ENCODE data around the gene KRTAP1-5.
"Not testable (repeated sequence)": the region's sequence is repeated elsewhere in the genome, so short reads cannot be mapped to it uniquely, and the experiment has no call there.

The KRTAP1-5 gene

DNA sequence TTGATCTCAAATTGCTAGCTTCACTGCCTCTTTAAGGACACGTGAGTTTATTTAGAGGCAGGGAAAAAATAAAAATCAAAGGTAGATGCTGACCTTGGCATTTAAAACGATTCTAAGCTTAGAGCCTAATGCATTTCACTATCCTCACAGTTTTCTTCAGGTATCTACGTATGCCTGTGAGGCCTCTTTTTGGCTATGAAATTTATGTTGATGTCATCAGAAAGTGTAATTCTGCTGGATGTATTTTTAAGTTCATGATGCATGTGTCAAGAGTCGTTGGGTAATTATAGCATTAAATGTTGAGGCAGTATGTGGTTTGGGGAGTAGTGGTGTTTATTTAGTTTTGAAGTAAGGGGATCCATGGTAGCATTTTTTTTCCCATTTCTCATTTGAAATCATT, 23.1 kb downstream of the KRTAP1-5 start:
- DNase-seq (ENCODE audit: extremely low spot score), result no peak
- TF ChIP-seq HDGF (IDR thresholded peaks at IDR 0.05; ENCODE audit: borderline replicate concordance), result no peak
- TF ChIP-seq ZNF384 (IDR thresholded peaks at IDR 0.05), result no peak
- no peak for TF ChIP-seq FOXK2 (IDR thresholded peaks at IDR 0.05)
- no peak for TF ChIP-seq NFRKB (IDR thresholded peaks at IDR 0.05)
- no peak for TF ChIP-seq ARNT (IDR thresholded peaks at IDR 0.05)
- no peak for TF ChIP-seq SP1 (IDR thresholded peaks at IDR 0.05)
- TF ChIP-seq BHLHE40 (IDR thresholded peaks at IDR 0.05; ENCODE audit: borderline replicate concordance), result no peak
- no peak for TF ChIP-seq SUZ12 (IDR thresholded peaks at IDR 0.05)
- no peak for TF ChIP-seq CTBP1 (IDR thresholded peaks at IDR 0.05; ENCODE audit: borderline replicate concordance)
- no peak for TF ChIP-seq TARDBP (IDR thresholded peaks at IDR 0.05)
- TF ChIP-seq LEF1 (IDR thresholded peaks at IDR 0.05; ENCODE audit: borderline replicate concordance), result no peak
- no peak for TF ChIP-seq FOXM1 (IDR thresholded peaks at IDR 0.05; ENCODE audit: borderline replicate concordance)
- no peak for TF ChIP-seq L3MBTL2 (conservative IDR thresholded peaks at IDR 0.05)
- no peak for TF ChIP-seq FOXA1 (IDR thresholded peaks at IDR 0.05)
- ChIA-PET POLR2A (no interaction called here), CTCF (no interaction called here)

GRCh38 chr17:41002814-41003213, 24.2 kb downstream of the KRTAP1-5 start:
- POLR2A ChIA-PET, result no interaction called here
- TF ChIP-seq CTBP1 (IDR thresholded peaks at IDR 0.05; ENCODE audit: borderline replicate concordance) (no peak), FOXA1 (IDR thresholded peaks at IDR 0.05) (no peak), ARNT (IDR thresholded peaks at IDR 0.05) (no peak), PKNOX1 (IDR thresholded peaks at IDR 0.05) (no peak), LEF1 (IDR thresholded peaks at IDR 0.05; ENCODE audit: borderline replicate concordance) (no peak), ZNF384 (IDR thresholded peaks at IDR 0.05) (no peak), BHLHE40 (IDR thresholded peaks at IDR 0.05; ENCODE audit: borderline replicate concordance) (no peak), NFRKB (IDR thresholded peaks at IDR 0.05) (no peak), HDGF (IDR thresholded peaks at IDR 0.05; ENCODE audit: borderline replicate concordance) (no peak), SUZ12 (IDR thresholded peaks at IDR 0.05) (no peak), TARDBP (IDR thresholded peaks at IDR 0.05) (no peak), ELF4 (IDR thresholded peaks at IDR 0.05) (no peak), SP1 (IDR thresholded peaks at IDR 0.05) (no peak), FOXK2 (IDR thresholded peaks at IDR 0.05) (no peak), L3MBTL2 (conservative IDR thresholded peaks at IDR 0.05) (no peak), FOXM1 (IDR thresholded peaks at IDR 0.05; ENCODE audit: borderline replicate concordance) (no peak)
- no peak for DNase-seq (ENCODE audit: extremely low spot score)
- CTCF ChIA-PET, result no interaction called here

DNA sequence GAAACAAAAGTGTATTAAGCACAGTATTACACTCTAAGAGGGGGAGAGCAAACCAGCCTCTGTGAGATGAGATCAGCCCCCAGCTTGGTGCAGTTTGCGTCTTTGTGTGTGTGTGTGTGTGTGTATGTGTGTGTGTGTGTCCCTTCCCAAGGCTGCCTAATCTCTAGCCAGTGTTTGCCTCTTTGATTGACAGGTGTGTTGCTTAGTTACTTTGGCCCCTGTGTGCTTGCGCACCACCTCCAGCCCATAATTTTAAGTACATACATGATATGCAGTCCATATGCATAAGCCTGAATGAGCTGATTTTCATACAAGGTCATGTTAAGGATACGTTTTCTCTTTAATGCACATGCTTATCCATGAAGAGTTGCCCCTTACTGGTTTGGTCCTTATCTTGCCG, 25.2 kb downstream of the KRTAP1-5 start:
- ChIA-PET POLR2A (no interaction called here), CTCF (no interaction called here)
- no peak for DNase-seq (ENCODE audit: extremely low spot score)
- no peak for TF ChIP-seq FOXM1 (IDR thresholded peaks at IDR 0.05; ENCODE audit: borderline replicate concordance)
- no peak for TF ChIP-seq SUZ12 (IDR thresholded peaks at IDR 0.05)
- TF ChIP-seq PKNOX1 (IDR thresholded peaks at IDR 0.05), result peak; percentile 49
- TF ChIP-seq LEF1 (IDR thresholded peaks at IDR 0.05; ENCODE audit: borderline replicate concordance), result no peak
- TF ChIP-seq CTBP1 (IDR thresholded peaks at IDR 0.05; ENCODE audit: borderline replicate concordance), result no peak

GRCh38 chr17:40999563-40999962, 27.4 kb downstream of the KRTAP1-5 start, which contains the start of gene KRTAP3-2:
Gene KRTAP3-2 (minus strand): TSS chr17:40999906. CDS start chr17:40999853, 53 bp downstream.
- POLR2A ChIA-PET; DNase-seq (ENCODE audit: extremely low spot score); CTCF ChIA-PET: not testable (repeated sequence)

DNA sequence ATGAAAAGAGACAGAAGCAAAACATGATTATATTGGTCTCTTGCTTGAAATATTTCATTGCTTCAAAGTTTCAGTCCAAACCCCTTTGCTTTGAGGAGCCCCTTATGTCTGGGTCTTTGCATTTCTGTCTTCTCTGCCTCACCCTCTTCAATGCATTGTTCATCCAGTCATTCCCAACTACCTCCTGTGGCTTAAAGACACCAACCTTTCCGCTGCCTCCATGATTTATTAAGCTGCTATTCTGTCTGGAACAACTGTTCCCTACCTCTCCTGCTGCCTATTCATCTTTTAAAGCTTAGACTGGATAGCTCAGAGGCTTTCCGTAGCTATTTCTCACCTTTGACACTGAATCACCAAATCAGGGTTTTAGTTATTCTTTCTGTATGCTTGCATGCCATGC, 29.6 kb downstream of the KRTAP1-5 start:
- CTCF ChIA-PET, result no interaction called here
- TF ChIP-seq FOXK2 (IDR thresholded peaks at IDR 0.05) (no peak), FOXA1 (IDR thresholded peaks at IDR 0.05) (no peak), ARNT (IDR thresholded peaks at IDR 0.05) (no peak), LEF1 (IDR thresholded peaks at IDR 0.05; ENCODE audit: borderline replicate concordance) (no peak), SP1 (IDR thresholded peaks at IDR 0.05) (no peak), TARDBP (IDR thresholded peaks at IDR 0.05) (no peak), ZNF384 (IDR thresholded peaks at IDR 0.05) (no peak)
- DNase-seq (ENCODE audit: extremely low spot score), result no peak
- POLR2A ChIA-PET, result no interaction called here

GRCh38 chr17:40996829-40997228, 30.2 kb downstream of the KRTAP1-5 start:
- TF ChIP-seq ELF4 (IDR thresholded peaks at IDR 0.05), result no peak
- TF ChIP-seq LEF1 (IDR thresholded peaks at IDR 0.05; ENCODE audit: borderline replicate concordance), result no peak
- no peak for TF ChIP-seq TARDBP (IDR thresholded peaks at IDR 0.05)
- POLR2A ChIA-PET, result no interaction called here
- CTCF ChIA-PET, result no interaction called here
- no peak for DNase-seq (ENCODE audit: extremely low spot score)

- DNase-seq (ENCODE audit: extremely low spot score), result no peak
- TF ChIP-seq ELF4 (IDR thresholded peaks at IDR 0.05) (no peak), FOXA1 (IDR thresholded peaks at IDR 0.05) (no peak), CTBP1 (IDR thresholded peaks at IDR 0.05; ENCODE audit: borderline replicate concordance) (no peak), TARDBP (IDR thresholded peaks at IDR 0.05) (no peak), ZNF384 (IDR thresholded peaks at IDR 0.05) (no peak), HDGF (IDR thresholded peaks at IDR 0.05; ENCODE audit: borderline replicate concordance) (no peak), ARNT (IDR thresholded peaks at IDR 0.05) (no peak), FOXM1 (IDR thresholded peaks at IDR 0.05; ENCODE audit: borderline replicate concordance) (no peak), BHLHE40 (IDR thresholded peaks at IDR 0.05; ENCODE audit: borderline replicate concordance) (no peak), SUZ12 (IDR thresholded peaks at IDR 0.05) (no peak), FOXK2 (IDR thresholded peaks at IDR 0.05) (no peak), LEF1 (IDR thresholded peaks at IDR 0.05; ENCODE audit: borderline replicate concordance) (no peak), NFRKB (IDR thresholded peaks at IDR 0.05) (no peak), L3MBTL2 (conservative IDR thresholded peaks at IDR 0.05) (no peak), SP1 (IDR thresholded peaks at IDR 0.05) (no peak), PKNOX1 (IDR thresholded peaks at IDR 0.05) (no peak)
- CTCF ChIA-PET, result interaction anchor here (0.6 to 0.7 kb wide), 2 partner anchors 66 to 340 kb away, joined by 6 to 7 read pairs; no protein-coding TSS in a partner anchor
- POLR2A ChIA-PET, result no interaction called here
These were observed 31.9 kb downstream of the KRTAP1-5 start for GRCh38 chr17:40995116-40995515.

All from HEK293T (cell line).